DLD1 (cell line): Measurements from ENCODE around the gene ZNF23.

ENCODE experiments used
- in situ Hi-C: cut with HindIII; loops from 2 replicates; pipeline ENCODE4 v1.10.0; 2017; ENCODE audit warnings: low sequenced_read_pairs

The ZNF23 gene

DNA sequence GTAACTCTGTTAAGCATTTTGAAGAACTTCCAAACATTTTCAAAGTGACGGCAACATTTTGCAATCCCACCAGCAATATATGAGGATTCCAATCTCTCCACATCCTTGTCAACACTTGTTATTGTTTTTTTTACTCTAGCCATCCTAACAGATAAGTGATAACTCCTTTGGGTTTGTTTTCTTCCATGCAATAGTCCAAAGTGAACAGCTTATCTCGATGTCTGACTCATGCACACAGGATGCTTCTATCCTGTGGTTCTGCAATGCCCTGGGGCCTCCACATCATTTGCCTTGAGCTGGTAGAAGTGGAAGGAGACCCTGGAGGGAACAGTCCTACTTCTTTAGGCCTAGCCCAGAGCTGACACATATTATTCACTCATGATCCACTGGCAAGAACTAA, 33.2 kb downstream of the ZNF23 start:
- in situ Hi-C loops = no loop called here

- in situ Hi-C loops = no loop called here
Measured at GRCh38 chr16:71428385-71428784, 33.7 kb downstream of the ZNF23 start.

- in situ Hi-C loops = no loop called here
Measured at GRCh38 chr16:71426880-71427615, 35.0 kb downstream of the ZNF23 start.

DNA sequence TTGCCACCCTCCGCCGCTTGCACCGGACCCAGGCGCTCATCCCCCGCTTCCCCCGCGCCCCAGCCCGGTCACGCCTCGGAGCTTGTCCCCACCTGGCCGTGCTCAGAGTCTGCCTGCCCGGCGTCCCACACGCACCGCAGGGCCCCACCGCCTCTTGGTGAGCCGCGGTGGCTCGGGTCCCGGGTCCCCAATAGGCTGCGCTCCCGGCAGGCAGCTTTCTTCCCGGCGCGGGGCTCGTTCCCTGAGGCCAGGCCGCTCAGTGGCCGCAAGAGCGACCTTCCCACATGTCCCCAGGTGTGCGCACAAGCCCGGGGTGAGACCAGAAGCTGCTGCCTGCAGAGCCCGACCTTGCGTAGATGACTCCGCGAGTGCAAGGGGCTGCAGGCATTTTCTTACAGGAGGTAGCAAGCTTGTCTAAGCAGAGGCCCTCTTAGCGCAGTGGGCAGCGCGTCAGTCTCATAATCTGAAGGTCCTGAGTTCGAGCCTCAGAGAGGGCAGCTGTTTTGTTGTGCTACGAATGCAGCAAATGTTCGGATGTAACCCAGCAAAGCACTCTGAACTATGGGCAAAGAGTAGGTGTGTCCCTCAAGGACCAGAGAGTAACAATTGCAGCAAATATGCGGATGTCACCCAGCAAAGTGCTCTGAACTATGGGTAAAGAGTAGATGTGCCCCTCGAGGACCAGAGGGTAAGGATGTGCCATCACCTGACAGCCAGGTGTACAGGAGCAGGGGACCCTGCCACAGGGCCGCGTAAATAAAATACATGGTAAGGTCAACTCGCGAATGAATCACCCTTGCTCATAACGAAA, 35.8 kb downstream of the ZNF23 start:
- in situ Hi-C loops = no loop called here

GRCh38 chr16:71425746-71426068, 36.3 kb downstream of the ZNF23 start:
- in situ Hi-C loops = no loop called here

DNA sequence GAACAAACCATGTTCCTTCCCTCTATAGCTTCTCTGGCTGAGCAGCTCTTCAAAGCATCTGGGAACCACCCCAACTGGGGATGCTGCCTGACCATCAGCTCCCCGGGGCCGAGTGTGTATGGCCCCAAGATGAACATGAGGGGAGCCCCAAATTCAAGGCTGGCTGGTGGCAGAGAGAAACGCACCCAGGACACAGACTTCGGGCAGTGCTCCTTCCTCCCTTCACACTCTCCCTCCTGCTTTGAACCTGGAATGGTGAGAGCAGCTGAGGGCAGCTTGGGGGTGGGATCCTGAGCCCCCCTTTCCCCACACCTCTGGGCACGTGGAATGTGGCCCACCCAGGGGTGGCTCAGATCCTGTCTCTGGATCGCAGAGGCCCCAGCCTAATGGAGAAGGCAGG, 37.4 kb downstream of the ZNF23 start:
- in situ Hi-C loops = no loop called here

DNA sequence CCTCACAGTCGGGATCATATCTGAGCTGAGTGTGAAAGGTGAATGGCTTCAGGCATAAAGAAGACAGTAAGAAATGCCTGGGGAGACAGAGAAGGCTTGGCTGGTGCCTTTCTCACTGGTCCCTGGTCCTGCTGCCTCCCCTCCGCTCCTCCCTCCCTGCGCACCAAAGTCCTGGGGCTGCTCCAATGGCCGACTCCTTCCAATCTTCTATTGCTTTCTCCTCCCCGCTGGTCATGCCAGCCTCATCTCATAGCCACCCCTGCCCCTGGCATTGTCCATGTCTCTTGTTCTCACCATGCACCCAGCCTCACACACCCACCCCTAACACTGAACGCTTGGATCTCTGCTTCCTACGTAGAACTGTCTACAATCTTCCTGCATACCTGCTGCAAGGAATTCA, 38.2 kb downstream of the ZNF23 start:
- in situ Hi-C loops = no loop called here

DNA sequence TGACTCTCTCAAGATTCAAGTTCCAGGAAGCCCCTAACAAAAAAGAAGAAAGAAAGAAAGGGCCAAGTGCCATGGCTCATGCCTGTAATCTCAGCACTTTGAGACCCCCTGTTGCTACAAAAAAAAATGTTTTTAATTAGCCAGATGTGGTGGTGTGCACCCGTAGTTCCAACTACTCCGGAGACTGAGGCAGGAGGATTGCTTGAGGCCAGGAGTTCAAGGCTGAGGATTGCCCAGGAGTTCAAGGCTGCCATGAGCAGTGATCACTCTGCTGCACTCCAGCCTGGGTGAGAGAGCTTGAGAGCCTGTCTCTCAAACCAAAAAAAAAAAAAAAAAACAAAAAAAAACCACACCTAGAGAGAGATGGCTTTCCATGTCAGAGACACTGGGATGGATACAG, 39.0 kb downstream of the ZNF23 start:
- in situ Hi-C loops = no loop called here

GRCh38 chr16:71421911-71422310, 40.1 kb downstream of the ZNF23 start:
- in situ Hi-C loops = no loop called here

DNA sequence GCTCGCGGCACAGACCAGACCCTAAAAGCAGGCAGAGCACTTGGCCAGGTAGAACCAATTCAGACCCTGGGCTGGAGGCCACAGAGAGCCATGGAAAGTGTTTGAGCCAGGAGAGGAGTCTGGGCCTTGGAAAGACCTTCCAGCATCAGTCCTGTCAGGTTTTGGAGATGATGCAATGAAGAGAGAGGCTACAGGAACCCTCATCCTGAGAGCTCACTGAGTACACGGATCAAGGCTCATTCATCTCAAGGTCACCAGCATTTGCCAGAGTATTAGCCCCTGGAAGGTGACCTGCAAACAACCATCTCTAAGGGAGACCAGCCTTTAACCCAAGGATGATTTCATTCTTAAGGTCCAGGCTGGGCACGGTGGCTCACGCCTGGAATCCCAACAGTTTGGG, 48.0 kb downstream of the ZNF23 start:
- in situ Hi-C loops = no loop called here

DNA sequence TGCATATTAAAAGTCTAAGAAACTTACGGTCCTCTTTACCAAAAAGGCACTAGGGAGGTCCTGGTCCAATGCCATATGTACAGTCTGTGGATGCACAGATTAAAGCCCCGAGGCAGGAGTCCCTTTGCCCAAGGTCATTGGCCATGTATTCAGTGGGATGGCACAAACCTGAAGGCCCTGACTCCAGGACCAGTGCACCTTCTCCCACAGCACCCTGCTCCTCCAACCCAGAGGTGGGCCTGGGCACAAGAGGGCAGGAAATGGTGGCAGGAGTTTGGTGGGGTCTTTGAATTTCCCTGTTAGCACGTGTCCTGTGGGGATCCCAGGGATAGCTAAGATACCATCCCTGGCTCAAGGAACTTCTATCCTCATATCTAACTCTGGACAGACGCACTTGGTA, 48.7 kb downstream of the ZNF23 start:
- in situ Hi-C loops = no loop called here

GRCh38 chr16:71412270-71413160, 49.5 kb downstream of the ZNF23 start:
- in situ Hi-C loops = no loop called here

- in situ Hi-C loops = no loop called here
Measured at GRCh38 chr16:71410146-71410545, 51.9 kb downstream of the ZNF23 start.

DNA sequence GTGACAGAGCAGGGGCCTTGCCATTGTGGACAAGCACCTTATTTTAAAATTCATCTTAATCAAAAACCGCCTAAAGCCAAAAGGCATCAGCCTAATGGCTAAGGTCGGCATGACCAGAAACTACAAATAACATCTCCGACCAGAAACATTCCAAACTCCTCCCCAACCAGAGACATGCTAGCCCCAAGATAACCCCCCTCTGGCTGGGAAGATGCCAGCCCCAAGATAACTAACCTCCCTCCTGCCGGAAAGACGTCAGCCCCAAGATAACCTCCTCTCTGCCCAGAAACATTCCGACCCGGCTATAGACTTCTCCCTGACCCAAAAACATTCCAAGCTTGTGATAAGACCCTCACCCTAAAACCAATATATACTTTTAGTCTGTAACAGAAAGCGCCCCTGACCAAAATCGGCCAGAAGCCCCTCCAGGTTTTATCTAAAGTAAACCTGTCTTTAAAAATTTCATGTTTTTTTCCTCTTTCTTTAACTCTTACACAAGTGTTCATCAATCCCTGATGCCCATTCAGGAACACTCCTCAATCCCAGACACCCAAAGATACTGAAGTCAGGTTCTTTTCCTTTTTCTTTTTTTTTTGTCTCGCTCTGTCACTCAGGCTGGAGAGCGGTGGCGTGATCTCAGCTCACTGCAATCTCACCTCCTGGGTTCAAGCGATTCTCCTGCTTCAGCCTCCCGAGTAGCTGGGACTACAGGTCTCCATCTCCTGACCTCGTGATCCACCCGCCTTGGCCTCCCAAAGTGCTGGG, 52.9 kb downstream of the ZNF23 start:
- in situ Hi-C loops = no loop called here

DNA sequence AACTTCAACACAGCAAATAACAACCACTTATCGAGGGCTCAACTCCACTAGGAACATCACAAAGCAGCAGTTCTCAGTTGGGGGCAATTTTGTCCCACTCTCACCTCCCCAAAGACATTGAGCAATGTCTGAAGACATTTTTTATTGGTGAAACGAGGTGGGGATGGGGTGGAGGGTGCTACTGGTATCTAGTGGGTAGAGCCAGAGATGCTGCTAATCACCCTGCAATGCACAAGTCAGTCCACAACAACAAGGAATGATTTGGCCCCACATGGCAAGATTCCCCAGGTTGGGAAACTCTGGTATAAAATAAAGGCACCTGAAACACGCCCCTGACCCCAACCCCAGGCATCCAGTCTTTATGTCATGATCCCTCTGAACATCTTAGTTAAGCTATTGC, 53.5 kb downstream of the ZNF23 start:
- in situ Hi-C loops = no loop called here

DNA sequence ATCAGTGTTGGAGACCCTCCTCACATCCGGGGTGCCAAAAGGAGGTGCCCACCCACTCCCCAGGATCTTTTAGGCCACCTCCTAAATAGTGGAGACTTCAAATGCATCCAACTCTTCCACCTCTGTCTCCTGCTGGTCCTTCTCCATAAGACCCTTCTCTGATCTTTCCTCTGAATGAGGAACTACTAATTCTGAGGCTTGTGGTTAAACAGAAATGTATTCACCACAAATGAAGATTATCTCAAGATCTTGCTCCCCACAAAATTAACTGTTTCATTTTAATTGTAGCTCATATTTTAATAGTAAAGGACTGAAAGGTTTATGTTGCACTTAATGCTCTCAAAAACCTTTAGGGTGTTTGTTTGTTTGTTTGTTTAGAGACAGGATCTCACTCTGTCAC, 54.3 kb downstream of the ZNF23 start:
- in situ Hi-C loops = no loop called here

DNA sequence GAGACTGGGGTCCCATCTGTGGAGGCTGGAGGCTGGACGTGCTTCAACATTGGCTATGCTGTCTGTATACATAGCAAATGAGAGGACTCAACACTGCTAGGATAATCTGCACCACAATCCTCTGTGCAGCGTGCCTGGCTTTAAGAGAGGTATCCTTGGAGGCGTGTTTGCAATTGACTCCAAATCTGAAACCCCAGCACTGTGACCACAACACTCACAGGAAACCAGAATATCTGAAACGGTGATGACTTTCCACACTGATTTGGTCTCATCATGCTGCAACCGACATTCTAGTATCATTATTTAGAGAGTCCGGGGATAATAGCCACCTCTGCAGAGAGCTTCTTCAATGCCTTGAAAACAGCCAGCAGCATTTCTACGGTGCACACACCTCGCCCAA, 55.3 kb downstream of the ZNF23 start:
- in situ Hi-C loops = no loop called here

GRCh38 chr16:71406316-71406715, 55.7 kb downstream of the ZNF23 start:
- in situ Hi-C loops = no loop called here

DNA sequence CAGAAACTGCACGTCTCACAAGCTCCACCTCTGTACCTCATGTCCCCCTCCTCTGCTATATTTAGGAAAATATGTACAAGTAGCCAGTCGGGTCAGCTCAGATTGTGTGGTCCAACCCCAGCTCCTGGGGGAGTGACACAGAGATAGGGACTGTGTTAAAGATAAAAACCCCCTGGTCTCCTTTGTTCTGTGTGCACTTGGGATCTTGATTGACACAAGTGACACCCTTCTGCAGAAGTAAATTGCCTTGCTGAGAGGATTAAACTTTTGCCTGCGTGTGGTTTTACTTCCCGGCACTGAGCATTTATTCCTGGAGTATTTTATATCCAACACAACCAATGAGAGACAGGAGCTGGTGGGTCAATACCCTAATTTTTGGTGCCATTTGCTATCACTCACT, 57.7 kb downstream of the ZNF23 start:
- in situ Hi-C loops = no loop called here

GRCh38 chr16:71402674-71403073, 59.4 kb downstream of the ZNF23 start:
- in situ Hi-C loops = no loop called here

DNA sequence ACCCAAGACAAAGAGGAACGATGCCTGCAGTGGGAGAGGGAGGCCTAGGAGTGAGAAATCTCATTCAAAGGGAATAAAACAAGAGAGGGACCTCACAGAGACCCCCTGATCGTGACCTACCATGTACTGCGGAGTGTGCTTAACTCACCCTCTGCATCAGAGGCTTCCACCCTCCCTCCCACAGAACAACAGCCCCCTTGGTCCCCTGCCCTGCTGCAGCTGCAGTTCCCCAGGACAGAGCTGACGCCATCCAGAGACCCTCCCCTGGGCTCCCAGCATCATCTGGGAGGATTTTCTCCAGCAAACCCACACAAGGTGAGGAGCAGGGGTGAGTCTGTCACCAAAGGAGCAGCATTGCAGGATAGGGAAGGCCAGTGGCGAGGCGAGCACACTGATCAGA, 60.0 kb downstream of the ZNF23 start:
- in situ Hi-C loops = no loop called here
